HG03196 (cell line): Measurements from ENCODE around the gene ATAT1.

Experiments
- ATAC-seq: cut with Tn5 transposase; IDR thresholded peaks from one replicate; pipeline ENCODE4 v1.9.1; 2021; ENCODE audit not compliant: unreplicated experiment

The ATAT1 gene

DNA sequence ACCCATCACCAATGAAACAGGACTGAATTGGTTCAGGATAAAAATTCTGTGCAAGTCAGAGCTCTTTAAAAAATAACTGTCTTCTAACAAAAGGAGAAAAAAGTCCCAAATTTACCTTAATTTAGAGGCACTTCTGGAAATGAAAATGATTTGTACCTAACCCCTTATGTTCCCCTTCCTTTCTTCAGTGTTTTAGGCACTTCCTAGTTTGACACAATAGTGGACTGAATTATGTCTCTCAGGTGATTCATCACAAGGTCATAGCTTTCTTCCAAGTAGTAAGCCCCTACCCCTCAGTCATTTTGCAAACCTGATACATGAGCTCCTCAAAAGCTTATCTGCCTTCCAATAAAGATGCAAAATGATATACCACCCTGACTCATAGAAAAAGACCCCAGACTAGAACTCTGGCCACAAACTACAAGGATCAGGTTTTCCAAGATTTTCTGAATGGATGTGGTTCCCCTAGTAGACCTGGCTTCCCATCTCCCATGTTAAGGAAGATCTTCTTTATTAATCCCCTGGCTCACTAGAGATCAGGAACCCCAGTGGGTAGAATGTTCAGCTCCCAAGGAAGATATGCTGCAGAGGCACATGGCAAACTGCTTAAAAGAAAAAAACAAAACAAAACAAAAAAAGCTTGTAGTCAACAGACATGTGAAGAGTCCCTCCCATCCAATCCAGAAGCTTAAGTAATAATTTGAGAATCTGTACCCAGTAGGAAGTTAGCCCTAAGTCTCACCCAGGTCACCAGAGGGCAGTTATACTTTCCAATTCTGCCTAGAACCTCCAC is 13.2 kb upstream of the ATAT1 start:
- ATAC-seq: no peak

DNA sequence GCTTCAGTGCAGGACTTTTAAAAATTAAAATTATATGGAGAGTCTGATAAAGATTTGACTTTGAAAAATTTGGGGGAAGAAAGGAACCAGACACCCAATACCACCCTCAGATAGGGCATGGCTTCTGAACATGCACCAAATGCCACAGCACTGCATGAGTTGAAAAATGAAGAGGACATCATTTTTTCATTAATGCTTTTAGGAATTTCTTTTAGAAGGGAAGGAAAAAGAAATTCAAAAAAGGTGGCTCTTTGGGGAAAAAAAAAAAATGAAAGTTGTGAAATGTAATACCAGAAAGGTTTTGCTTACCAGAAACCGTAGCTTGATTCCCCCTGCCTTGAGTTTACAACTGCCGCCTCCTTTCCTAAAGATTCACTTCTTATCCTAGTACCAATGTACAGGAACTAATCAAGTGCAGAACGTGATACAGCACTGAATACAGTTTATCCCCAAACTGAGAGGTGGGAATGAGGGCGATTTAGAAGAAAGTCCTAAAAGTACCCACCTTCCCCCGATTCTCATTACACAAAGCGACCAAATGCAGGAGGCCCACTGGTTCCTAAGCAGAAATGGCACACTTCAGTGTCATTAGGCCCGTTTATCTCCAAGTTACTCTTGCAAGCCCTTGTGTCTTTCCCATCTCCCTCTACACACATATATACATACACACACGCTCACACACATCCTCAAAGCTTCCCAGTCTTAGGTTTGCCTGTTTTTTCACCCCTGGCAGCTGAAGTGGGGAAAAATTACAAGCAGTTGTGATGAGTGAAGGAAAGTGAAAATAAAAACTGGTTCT is 12.4 kb upstream of the ATAT1 start:
- ATAC-seq: no peak

DNA sequence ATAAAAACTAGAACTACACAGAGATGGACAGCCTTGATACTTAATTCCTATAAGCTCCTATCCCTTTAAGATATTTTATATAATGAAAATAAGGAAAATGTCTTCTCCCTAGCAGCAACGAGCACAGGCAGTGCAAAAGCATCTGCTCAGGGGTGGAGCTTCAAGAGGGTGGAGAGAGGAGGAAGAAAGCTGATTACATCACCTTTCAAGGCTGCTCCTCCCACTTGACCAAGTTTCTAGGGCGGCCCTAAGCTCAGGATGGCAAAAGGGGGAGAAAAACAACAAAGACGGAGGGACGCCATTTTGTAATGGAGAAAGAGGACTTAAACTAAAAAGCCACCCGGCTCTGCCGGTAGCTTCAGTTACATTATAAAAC is 11.8 kb upstream of the ATAT1 start:
- peak; percentile 36 for ATAC-seq

DNA sequence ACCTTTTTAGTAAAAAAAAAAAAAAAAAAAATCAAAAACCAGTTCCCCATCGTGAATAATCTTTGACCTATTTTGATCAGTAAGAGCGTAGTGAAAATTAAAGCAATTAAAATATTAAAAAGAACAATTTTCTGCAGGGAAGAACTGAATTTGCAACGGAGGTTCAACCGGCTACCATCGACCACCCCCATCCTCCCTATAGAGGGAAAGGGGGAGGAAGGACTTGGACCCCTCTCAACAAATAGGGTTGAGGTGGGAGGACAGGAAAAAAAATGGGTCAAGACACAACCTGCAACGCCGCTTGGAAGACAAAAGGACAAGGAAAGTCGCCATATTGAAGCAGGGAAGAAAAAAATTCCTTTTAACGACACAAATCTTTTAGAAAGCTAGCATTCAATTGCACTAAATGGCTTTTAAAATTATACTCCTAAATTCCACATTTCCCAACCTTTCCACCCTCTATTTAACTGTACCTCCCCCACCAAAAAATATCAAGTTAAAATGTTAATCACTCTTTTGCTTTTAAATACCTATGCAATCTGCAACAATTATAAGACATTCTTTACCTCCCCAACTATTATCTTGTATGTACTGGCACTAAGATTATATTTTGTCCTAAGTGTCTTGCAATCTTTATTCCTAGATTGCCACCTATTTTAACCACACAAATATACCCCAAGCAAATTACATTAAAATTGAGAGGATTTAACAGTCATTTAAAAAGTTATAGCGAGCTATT is 11.3 kb upstream of the ATAT1 start:
- ATAC-seq: no peak

DNA sequence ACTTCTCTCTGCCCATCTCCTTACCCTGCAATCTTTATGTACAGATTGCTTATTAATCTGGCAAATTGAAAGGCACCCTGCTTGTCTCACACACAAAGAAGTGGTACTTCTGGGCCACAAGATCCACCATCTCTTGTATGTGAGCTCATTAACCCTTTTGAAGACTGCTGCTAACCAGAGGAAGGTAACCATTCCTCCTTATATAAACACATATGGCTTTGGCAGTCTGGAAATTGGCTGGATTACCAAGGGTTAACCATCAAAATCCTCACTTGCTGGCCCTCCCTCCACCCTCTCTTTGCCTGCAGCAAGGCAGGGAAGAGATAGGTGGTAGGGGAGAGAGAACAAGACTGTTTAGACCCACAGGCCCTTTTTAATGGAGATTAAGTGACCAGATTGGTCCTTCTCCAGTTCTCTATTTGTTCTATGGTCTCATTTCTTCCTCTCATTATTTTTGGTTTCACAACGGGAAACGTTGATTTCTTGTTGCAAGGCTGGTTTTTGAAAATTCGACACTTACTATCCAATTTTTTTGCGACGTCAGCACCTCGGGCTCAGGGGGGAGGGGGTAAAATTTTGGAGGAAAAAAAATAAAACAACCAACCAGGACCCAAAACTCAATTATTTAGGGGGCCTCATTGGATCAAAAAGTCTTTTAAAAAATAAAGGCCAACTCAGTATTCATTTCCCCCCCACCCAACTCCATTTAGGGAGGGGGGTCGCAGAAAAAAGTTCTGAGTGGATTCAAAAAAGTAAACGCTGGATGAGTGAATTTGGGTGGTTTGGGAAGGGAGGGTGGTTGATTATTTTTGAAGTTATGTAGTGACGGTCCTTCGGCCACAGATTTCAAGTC is 10.5 kb upstream of the ATAT1 start:
- no peak for ATAC-seq

DNA sequence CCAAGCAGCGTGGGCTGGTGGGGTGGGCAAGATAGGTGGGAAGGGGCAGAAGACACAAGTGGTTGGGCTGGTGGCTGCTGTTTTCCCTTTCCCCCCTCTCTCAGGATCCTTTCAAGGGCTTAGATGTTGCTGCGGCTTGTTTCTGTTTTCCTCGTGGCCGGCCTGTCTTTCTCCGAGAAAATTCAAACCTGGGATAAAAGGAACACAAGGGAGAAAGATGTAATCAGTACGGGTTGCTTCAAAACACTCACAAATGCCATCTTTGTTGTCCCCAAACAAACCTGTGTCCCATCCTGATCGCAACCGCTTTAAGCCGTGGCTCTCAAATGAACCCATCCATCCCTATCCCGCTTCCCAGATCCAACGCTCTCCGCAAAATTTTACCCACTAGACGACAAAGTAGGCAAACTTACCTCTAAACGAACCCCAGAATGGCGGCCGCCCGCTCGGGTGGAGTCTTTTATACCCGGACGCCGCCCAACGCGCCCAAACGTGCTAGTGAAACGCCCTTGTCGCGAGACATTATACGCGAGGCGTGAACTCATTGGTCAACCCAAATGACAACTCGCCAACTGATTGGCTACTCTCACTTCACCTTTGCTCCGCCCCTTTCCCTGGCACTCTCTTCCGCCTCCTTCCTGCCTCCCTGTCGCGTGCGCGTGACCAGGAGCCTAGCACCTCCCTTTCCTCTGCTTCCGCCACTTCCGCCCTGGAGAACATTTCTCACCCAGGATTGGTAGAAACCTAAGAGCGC is 9.7 kb upstream of the ATAT1 start, which contains the start of gene PPP1R10:
TSS of gene PPP1R10 (minus strand) at position 433 of the 754 bp plus-strand sequence. CDS start 7,299 bp downstream, outside the sequence.
- peak; percentile 71 for ATAC-seq

DNA sequence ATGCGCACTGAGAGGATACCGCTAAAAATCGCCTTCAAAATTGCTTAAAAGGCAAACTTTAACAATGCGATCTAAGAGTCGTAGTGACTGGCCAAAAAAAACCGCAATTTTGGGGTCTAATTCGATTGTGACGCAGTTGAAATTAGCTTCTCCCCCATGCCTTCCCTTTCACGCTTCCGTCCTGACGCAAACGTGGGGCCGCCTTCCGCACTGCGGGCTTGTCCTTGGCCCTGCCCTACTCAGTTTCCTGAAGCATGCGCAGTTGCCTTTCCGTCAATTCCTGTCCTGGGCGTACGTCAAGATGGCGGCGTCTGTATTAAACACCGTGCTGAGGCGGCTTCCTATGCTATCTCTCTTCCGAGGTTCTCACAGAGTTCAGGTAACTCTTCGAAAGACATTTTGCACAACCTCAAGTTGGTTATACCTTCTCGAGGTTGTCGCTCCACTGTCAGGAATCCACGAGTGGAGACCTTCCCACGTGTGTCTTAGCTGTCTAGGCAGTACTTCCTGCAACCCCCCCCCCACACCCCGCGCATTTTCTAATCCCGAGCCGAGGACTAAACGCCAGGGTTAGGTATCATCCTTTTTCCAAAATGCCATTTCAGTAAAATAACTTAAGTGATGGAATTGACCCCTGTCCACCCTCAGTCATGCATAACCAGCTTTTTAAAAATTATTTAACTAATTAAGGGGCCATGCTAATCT is 9.0 kb upstream of the ATAT1 start, which contains the start of gene MRPS18B:
TSS of gene MRPS18B (plus strand) at position 276 of the 705 bp plus-strand sequence. CDS start at position 302, 26 bp downstream.
- peak; percentile 69 for ATAC-seq

DNA sequence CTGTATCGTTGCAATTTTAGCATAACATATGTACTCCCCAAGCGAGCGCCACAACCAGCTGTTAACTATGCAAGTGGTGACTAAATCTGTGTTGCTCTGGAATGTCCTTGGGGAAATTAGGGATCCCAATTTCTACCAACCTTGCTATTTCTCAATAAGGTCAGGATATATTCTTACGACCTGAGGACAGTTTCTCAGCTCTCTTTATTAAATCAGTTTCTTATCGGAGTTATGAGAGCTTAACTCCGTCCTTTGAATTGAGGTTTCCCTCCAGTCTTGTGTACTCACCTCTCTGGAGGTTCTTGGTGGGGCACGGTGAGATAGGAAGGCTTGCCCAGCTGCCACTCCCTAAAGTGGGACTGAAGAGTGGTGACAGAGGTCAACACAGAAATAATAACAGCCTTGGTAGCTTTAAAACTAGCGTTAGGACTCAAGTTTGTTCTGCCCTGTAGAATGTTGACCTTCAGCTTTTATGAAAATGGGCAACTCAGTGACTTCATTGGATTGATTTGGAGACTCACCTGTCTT is 8.3 kb upstream of the ATAT1 start:
- ATAC-seq: no peak

DNA sequence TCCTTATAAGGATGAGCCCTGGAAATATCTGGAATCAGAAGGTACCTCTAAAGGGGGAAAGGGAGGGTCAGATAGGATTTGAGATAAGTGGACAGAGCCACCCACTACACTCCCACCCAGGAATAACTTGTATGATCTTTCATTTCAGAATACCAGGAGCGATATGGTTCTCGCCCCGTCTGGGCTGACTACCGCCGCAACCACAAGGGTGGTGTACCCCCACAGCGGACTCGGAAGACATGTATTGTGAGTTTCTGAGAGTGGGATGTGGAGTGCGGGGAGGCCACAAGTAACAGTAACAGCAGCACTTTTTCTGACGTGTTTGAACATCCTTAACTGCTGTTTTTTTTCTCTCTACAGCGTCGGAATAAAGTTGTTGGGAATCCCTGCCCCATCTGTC is 7.1 kb upstream of the ATAT1 start:
- no peak for ATAC-seq

DNA sequence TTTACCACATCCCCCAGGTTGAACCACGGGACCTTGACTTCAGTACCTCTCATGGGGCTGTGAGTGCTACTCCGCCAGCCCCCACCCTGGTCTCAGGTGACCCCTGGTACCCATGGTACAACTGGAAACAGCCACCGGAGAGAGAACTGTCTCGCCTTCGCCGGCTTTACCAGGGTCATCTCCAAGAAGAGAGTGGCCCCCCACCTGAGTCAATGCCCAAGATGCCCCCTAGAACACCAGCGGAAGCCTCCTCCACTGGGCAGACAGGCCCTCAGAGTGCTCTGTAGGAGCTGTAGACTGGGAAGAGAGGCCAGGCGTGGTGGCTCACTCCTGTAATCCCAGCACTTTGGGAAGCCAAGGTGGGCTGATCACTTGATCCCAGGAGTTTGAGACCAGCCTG is 1.2 kb upstream of the ATAT1 start:
- no peak for ATAC-seq

DNA sequence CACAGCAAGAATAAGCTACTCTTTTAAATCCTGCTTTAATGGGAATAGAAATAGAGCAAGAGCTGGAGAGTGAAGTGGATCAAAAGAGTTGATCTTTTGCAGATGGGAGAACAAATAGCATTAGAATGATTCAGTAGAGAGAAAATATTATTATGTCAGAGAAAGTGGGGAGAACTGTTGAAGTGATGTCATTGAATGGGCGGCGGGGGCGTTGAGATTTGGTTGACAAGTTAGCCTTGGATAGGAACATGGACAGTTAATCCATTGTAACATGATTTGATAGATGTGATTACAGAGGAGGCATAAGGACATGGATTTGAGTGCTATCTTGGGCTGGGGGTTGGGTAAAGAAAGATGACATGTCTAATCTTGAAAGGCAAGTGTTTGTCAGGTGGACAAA is 9.2 kb downstream of the ATAT1 start:
- no peak for ATAC-seq

DNA sequence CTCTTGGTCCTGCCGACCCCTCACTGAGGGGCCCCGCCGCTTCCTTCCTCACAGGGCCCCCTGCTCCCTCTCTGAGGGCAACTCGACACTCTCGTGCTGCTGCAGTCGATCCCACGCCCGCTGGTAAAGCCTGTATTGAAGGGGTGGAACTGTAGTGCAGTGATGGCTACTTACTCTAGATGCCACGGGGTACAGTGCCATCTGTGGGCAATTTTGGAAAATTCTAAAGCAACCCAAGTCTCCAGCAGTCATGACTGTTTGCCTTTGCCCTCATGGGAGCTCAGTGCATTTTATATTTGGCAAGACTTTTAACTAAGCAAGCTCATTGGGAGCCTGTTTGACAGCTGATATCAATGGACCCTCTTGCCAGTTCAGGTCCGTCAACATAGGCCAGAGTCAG is 13.8 kb downstream of the ATAT1 start:
- ATAC-seq: no peak

DNA sequence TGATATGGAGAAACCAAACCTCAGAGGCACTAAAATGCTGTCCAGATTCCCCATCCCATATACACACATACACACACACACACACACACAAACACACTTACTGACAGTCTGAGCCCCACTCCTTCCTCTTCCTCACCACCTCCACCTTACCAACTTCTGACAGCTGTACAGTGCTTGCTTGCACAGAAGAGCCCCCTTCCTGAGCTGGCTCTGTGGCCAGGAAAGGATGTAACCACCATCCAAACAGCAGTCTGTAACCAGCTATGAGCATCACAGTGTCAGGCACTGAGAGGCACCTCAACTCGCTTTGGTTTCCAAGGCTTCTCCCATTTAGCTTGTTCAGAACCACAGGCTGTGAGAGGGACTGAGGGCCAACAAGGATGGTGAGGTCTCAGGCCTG is 14.4 kb downstream of the ATAT1 start:
- ATAC-seq: no peak

DNA sequence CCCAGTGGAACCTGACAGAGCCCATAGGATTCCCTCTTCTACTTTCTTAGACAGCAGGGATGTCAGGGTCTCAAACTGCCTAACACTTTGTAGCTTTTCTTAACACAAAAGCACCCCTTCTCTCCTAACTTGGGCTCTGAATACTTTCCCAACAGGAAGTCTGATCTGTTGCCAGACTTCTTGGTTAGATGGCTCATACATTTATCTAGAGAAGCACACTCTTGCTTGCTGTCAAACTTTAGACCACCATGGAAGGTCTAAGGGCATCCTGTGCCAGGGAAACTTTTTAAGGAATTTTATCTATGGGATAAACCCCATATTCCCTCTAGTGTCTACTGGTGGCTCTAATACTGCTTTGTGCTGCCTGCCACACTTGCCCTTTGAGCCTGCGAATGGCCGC is 17.0 kb downstream of the ATAT1 start:
- ATAC-seq: no peak

DNA sequence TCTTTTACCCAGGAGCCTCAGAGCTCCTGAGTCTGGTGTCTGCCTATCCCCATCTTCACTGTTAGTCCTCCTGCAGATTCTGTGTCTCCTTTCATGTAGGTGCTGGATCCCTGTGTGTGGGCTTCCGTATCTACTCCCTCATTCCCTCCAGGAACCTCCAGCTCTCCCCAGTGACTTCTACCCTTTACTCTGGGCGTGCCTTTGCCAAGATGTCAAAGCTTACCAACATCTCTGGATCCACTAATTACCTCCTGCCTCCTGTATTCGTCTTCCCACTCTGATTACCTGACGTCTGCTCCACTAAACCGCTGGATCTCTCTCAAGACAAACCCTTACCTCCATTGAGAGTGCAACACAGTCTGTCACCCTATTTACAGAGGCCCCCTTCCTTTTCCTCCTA is 18.1 kb downstream of the ATAT1 start:
- ATAC-seq: no peak

DNA sequence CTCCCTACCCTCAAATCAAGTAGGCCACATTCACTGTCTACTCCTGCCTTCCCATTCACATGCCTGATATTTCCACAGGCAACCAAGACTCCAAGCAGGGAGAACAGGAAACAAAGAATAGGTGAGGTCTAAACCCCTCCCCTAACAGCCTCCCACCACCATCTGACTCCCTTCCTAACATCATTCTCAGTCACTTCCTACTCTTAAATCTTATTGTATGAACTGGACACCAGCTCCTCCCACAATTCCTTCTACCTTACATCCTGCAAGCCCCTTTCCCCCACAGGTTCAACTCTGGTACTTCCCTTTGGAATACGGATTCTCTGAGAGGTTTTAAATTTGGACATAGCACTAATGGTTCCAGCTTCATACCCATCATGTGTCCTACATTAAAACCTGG is 19.3 kb downstream of the ATAT1 start:
- ATAC-seq: no peak

DNA sequence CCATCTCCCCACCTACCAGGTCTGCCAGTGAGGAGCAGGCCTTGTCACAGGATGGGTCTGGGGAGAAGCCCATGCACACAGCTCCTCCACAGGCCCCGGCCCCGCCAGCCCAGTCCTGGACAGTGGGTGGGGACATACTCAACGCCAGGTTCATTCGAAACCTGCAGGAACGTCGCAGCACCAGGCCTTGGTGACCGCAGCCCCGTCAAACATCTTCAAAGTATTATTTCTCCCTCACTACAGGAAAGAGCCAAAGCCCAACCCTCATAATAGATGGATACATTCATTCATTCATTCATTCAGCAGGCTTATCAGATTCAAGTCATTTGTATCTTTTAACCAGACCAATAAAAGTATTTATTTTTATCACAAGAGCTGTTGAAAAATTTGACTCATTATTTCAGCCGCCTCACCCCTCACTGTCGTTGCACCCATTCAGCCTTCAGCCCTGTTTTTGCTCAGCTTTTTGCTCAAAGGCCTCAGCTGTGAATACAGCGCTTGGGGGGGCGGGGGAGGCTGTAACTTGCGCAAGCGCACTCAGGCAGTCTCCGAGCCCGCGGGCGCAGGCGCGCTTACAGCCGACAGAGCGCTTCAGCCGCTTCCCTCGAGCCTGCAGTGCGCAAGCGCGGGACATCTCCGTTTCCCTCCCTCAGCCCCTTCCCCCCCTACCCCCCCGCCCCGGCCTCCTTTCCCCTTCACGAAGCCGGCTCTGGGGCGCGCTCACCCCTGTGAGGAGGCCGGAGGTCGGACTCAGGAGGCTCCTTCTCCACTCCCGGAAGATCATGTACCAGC is 20.0 kb downstream of the ATAT1 start, which contains the start of gene C6orf136:
TSS of gene C6orf136 (plus strand) at position 684 of the 792 bp plus-strand sequence. CDS start at position 783, 99 bp downstream.
- peak; percentile 44 for ATAC-seq
